RWPE2 (cell line): ENCODE results near the gene DMD.

Experiments
- ATAC-seq: fragments of 200-7000 bp; cut with Tn5 transposase; 3 replicates; pipeline ENCODE4 v1.9.1; 2021; ENCODE audit warnings: low read depth
- DNase-seq: peaks from one replicate; pipeline ENCODE4 v3.0.0-alpha.2; 2020; ENCODE audit warnings: low spot score
- H3K27ac ChIP-seq: fragments of 450-650 bp; 2 replicates; pipeline ENCODE4 v1.5.1; 2017; ENCODE audit warnings: mild to moderate bottlenecking; ENCODE audit not compliant: poor library complexity, severe bottlenecking
- H3K27me3 ChIP-seq: fragments of 250-450 bp; sonication (Bioruptor Pico); 2 replicates; pipeline ENCODE4 v1.5.1; 2021; ENCODE audit warnings: mild to moderate bottlenecking, moderate library complexity; ENCODE audit not compliant: insufficient read depth, poor library complexity, severe bottlenecking
- H3K36me3 ChIP-seq: fragments of 250-450 bp; sonication (Bioruptor Pico); 2 replicates; pipeline ENCODE4 v1.5.1; 2020; ENCODE audit warnings: low read depth, mild to moderate bottlenecking, moderate library complexity
- H3K4me1 ChIP-seq: fragments of 250-450 bp; sonication (Bioruptor Pico); 2 replicates; pipeline ENCODE4 v1.5.1; 2021; ENCODE audit warnings: mild to moderate bottlenecking, moderate library complexity; ENCODE audit not compliant: insufficient read depth, poor library complexity, severe bottlenecking
- H3K4me3 ChIP-seq: fragments of 250-450 bp; sonication (Bioruptor Pico); 2 replicates; pipeline ENCODE4 v1.5.1; 2021; ENCODE audit warnings: mild to moderate bottlenecking, moderate library complexity; ENCODE audit not compliant: severe bottlenecking
- H3K9me3 ChIP-seq: fragments of 250-450 bp; sonication (Bioruptor Pico); 2 replicates; pipeline ENCODE4 v1.5.1; 2021; ENCODE audit warnings: mild to moderate bottlenecking, moderate library complexity; ENCODE audit not compliant: severe bottlenecking
- TF ChIP-seq, protein P1 (sequence below): fragments of 450-650 bp; IDR thresholded peaks from one replicate; pipeline ENCODE4 v1.5.1; 2017; ENCODE audit warnings: mild to moderate bottlenecking, moderate library complexity; ENCODE audit not compliant: poor library complexity, severe bottlenecking

DMD gene

GRCh38 chrX:31836479-31836878 lies 1374.9 kb downstream of the DMD start:
- DNase-seq, result no peak
- Histone ChIP-seq H3K4me1 (no peaks in the 10 kb centered on the region), H3K27me3 (no peaks in the 10 kb centered on the region), H3K27ac (no peak overlapping the region), H3K9me3 (no peaks in the 10 kb centered on the region), H3K4me3 (no peak overlapping the region), H3K36me3 (no peaks in the 10 kb centered on the region)
- ATAC-seq, result no peak
- TF ChIP-seq, protein P1, sequence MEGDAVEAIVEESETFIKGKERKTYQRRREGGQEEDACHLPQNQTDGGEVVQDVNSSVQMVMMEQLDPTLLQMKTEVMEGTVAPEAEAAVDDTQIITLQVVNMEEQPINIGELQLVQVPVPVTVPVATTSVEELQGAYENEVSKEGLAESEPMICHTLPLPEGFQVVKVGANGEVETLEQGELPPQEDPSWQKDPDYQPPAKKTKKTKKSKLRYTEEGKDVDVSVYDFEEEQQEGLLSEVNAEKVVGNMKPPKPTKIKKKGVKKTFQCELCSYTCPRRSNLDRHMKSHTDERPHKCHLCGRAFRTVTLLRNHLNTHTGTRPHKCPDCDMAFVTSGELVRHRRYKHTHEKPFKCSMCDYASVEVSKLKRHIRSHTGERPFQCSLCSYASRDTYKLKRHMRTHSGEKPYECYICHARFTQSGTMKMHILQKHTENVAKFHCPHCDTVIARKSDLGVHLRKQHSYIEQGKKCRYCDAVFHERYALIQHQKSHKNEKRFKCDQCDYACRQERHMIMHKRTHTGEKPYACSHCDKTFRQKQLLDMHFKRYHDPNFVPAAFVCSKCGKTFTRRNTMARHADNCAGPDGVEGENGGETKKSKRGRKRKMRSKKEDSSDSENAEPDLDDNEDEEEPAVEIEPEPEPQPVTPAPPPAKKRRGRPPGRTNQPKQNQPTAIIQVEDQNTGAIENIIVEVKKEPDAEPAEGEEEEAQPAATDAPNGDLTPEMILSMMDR, result no peak

DNA sequence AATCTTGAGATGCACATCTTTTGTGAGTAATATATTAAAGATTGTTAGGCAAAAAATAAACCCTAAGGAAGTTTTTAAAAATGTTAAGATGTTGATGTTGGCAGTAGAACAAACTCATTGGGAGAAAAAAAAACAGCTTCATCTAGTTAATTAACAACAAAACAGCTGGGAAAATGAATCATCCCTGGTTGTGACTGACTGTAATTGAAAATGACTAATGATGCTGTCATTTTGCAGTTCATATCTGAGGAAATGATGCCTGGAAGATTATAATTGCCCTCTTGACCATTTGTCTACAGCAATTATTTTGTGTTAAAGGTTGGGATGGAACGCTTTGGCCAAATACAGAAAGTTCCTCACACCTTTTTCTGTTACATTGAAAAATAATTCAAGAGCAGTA lies 1379.1 kb downstream of the DMD start:
- no peaks in the 10 kb centered on the region for H3K9me3 ChIP-seq
- no peaks in the 10 kb centered on the region for H3K36me3 ChIP-seq
- H3K4me3 ChIP-seq, result no peak overlapping the region
- ATAC-seq, result no peak
- TF ChIP-seq, protein P1, result no peak
- no peak for DNase-seq
- no peaks in the 10 kb centered on the region for H3K4me1 ChIP-seq
- H3K27ac ChIP-seq, result no peak overlapping the region
- no peaks in the 10 kb centered on the region for H3K27me3 ChIP-seq

DNA sequence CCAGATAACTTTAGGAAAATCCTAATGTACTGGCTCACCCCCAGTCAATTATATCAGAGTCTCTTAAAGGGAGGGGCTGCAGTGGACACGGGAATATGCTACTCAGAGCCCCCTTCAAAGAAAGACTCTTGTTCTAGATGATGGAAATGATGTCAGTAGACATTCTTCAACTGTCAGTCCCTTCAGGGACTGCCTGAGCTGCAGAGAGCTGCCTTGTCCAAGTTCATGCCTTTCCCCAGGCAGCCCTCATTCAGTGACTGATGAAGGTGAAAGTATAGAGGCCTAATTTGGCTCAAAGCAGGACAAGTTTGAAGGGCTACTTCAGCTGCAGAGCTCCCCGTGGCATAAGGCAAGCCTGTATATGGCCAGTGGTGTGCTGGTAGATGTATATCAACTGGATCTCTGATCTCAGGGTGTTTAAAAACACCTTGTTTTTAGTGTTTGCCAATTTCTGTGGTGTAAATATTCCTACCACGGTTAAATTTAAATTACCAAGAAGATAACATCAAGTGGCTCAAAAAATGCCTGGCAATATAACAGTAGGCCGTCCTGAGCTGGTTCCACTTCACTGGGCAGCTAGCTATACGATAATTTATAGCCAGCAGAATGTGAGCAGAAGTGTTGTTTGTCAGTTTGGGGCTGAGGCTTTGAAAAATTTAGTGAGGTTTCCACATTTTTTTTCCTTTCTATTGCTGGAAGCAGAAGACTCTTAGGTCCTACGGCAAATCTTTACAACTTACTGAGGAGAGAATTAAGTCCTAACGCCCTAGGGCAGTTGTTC lies 1390.7 kb downstream of the DMD start:
- H3K27ac ChIP-seq, result no peak overlapping the region
- no peak for DNase-seq
- TF ChIP-seq, protein P1, result no peak

DNA sequence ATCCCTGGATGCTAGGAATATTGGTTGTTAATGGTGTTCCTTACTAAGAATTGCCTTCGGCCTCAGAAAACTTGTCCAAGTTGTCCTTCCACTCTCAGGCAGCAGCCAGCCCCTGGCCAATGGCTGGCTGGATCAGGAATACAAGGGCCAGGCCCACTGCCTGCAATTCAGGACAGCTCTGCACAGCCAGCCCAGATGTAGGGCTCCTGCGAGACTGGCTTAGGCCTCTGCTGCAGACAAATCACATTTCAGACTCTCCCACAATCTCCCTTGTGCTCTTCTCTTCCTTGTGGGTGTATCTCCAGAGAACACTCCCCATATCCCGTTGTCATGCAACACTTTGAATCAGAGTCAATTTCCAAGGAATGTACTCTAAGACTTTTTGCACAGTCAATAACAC lies 1391.9 kb downstream of the DMD start:
- Histone ChIP-seq H3K27ac (no peak overlapping the region), H3K4me3 (no peak overlapping the region), H3K4me1 (no peaks in the 10 kb centered on the region), H3K36me3 (no peaks in the 10 kb centered on the region), H3K9me3 (no peaks in the 10 kb centered on the region), H3K27me3 (no peaks in the 10 kb centered on the region)
- ATAC-seq, result no peak
- DNase-seq, result no peak
- TF ChIP-seq, protein P1, result no peak

More for the DNA sequence above, 1390.7 kb downstream of the DMD start:
- Histone ChIP-seq H3K4me3 (no peak overlapping the region), H3K27me3 (no peaks in the 10 kb centered on the region), H3K36me3 (no peaks in the 10 kb centered on the region), H3K9me3 (no peaks in the 10 kb centered on the region), H3K4me1 (no peaks in the 10 kb centered on the region)
- ATAC-seq, result no peak

DNA sequence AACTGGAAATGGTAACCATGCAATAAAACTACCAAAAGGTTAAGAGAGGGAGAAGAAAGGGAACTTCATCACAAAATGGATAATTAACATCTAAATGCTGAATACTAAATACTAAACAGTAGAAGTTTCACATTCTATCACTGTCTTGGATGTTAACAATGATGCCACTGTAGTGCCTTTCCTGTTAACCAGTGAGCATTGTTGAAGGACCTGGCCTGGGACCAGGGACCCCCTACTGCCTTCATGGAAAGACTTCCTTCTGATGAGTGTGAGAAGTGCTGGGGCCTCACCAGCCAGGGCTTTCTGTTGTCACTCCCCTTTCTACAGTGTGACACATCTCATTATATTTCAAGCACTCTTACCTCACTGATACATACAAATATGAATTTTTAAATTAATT lies 1400.2 kb downstream of the DMD start:
- TF ChIP-seq, protein P1, result no peak
- no peaks in the 10 kb centered on the region for H3K9me3 ChIP-seq
- no peaks in the 10 kb centered on the region for H3K27me3 ChIP-seq
- H3K4me1 ChIP-seq, result no peaks in the 10 kb centered on the region
- DNase-seq (no peak), ATAC-seq (no peak)
- H3K4me3 ChIP-seq, result no peak overlapping the region
- H3K27ac ChIP-seq, result no peak overlapping the region
- no peaks in the 10 kb centered on the region for H3K36me3 ChIP-seq
